SK-N-SH (cell line): ENCODE measurements around the gene UBXN6.

ENCODE experiments used
- CTCF ChIP-seq: fragments of 200-600 bp; sonication (generic); IDR thresholded peaks from 2 replicates; pipeline ENCODE4 v1.6.1; 2017; ENCODE audit warnings: antibody characterized with exemption, mild to moderate bottlenecking, moderate library complexity
- EP300 ChIP-seq, 2 experiments: IDR thresholded peaks; 2 replicates each; pipeline versions ENCODE4 v1.4.0 to v1.6.1; 2012; ENCODE audit warnings: borderline replicate concordance in 1 of 2, low read depth in 1 of 2, low read length in 1 of 2
- IRF3 ChIP-seq: fragments of 150-350 bp; IDR thresholded peaks from 2 replicates; pipeline ENCODE4 v1.6.1; 2016; ENCODE audit warnings: mild to moderate bottlenecking, low read depth, low read length
- POLR2AphosphoS5 ChIP-seq: IDR thresholded peaks from 2 replicates; pipeline ENCODE4 v1.6.1; 2012; ENCODE audit warnings: low read depth, low read length

- TF ChIP-seq CTCF (no peak), IRF3 (no peak), EP300 (IDR thresholded peaks at IDR 0.05; ENCODE audit: borderline replicate concordance in 1 of 2, low read depth in 1 of 2, low read length in 1 of 2) (no peak), POLR2AphosphoS5 (no peak)
These were observed 35.7 kb upstream of the UBXN6 start for GRCh38 chr19:4493104-4493928.
